ENCODE measurements around the gene GRIN2C.

Gene GRIN2C

GRCh38 chr17:74796211-74796610, 63.5 kb downstream of the GRIN2C start:
- DNase-seq, result no peak

GRCh38 chr17:74795327-74796020, 64.2 kb downstream of the GRIN2C start:
- DNase-seq, result no peak

GRCh38 chr17:74792586-74793105, 67.0 kb downstream of the GRIN2C start:
- no peak for DNase-seq

Data from NCI-H146 (cell line).